Suprapubic skin (tissue), 3 donors: ENCODE results near the gene BEST1.

Source experiments
- EP300 ChIP-seq: sonication (generic); formaldehyde crosslinking; IDR thresholded peaks from one replicate; pipeline ENCODE4 v1.6.1; 2017; ENCODE audit warnings: antibody characterized with exemption
- TF ChIP-seq, protein P1 (sequence below), 2 donors: fragments of 200-600 bp in 1 of 2; fragments of 450-650 bp in 1 of 2; sonication (generic) in 1 of 2; IDR thresholded peaks; one replicate each; pipeline ENCODE4 v1.5.1; 2016 to 2019; ENCODE audit warnings: antibody characterized with exemption in 2 of 2, mild to moderate bottlenecking in 1 of 2, moderate library complexity in 1 of 2

DNA sequence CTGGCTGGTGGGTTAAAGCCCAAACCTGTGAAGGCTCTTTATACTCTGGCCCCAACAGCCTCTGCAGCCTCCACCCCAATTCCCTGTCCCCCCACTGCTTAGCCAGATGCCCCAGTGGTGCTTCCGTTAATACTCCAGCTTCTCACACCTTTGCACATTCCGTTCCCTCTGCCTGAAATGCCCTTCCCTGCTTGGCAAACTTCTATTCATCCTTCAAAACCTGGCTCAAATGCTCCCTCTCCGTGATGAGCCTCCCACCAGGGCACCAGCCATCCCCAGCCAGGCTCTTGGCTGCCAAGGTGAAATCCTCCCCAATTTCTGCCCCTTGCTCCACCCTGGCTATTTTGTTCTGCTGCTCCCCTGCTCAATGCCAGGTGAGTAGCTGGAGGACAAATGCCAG, 46.3 kb upstream of the BEST1 start:
- TF ChIP-seq, protein P1, sequence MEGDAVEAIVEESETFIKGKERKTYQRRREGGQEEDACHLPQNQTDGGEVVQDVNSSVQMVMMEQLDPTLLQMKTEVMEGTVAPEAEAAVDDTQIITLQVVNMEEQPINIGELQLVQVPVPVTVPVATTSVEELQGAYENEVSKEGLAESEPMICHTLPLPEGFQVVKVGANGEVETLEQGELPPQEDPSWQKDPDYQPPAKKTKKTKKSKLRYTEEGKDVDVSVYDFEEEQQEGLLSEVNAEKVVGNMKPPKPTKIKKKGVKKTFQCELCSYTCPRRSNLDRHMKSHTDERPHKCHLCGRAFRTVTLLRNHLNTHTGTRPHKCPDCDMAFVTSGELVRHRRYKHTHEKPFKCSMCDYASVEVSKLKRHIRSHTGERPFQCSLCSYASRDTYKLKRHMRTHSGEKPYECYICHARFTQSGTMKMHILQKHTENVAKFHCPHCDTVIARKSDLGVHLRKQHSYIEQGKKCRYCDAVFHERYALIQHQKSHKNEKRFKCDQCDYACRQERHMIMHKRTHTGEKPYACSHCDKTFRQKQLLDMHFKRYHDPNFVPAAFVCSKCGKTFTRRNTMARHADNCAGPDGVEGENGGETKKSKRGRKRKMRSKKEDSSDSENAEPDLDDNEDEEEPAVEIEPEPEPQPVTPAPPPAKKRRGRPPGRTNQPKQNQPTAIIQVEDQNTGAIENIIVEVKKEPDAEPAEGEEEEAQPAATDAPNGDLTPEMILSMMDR (IDR thresholded peaks at IDR 0.05) = no peak
- TF ChIP-seq EP300 = no peak
